Tibial nerve (tissue), 4 donors: ENCODE measurements around the gene RPS6KA5.

ENCODE experiments used
- EP300 ChIP-seq, 2 donors: sonication (generic); formaldehyde crosslinking; IDR thresholded peaks; one replicate each; pipeline ENCODE4 v1.6.1; 2017; ENCODE audit warnings: antibody characterized with exemption in 2 of 2, mild to moderate bottlenecking in 1 of 2
- TF ChIP-seq, protein P1 (sequence below), 5 experiments: fragments of 200-600 bp in 3 of 5; fragments of 450-650 bp in 2 of 5; sonication (generic) in 3 of 5; IDR thresholded peaks; one replicate each; pipeline ENCODE4 v1.5.1; 2016 to 2019; ENCODE audit warnings: antibody characterized with exemption in 5 of 5, mild to moderate bottlenecking in 3 of 5, moderate library complexity in 2 of 5

DNA sequence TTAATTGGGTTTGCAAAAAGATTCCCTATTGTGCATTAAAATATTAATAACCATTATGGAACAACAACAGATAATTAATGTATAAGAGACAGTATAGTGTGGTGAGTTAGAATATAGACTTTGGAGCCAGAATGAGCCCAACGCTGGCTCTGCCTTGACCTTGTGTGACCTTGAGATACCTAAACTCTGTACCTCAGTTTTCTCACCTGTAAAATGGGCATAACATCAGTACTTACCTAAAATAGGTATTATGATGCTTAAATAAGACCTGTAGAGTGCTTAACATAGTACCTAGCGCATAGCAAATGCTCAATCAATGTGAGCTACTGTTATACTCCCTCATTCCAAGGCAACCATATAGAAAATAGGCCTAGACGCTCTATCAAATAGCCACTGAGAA is 153.3 kb downstream of the RPS6KA5 start:
- TF ChIP-seq, protein P1, sequence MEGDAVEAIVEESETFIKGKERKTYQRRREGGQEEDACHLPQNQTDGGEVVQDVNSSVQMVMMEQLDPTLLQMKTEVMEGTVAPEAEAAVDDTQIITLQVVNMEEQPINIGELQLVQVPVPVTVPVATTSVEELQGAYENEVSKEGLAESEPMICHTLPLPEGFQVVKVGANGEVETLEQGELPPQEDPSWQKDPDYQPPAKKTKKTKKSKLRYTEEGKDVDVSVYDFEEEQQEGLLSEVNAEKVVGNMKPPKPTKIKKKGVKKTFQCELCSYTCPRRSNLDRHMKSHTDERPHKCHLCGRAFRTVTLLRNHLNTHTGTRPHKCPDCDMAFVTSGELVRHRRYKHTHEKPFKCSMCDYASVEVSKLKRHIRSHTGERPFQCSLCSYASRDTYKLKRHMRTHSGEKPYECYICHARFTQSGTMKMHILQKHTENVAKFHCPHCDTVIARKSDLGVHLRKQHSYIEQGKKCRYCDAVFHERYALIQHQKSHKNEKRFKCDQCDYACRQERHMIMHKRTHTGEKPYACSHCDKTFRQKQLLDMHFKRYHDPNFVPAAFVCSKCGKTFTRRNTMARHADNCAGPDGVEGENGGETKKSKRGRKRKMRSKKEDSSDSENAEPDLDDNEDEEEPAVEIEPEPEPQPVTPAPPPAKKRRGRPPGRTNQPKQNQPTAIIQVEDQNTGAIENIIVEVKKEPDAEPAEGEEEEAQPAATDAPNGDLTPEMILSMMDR (IDR thresholded peaks at IDR 0.05) = no peak
- TF ChIP-seq EP300 (IDR thresholded peaks at IDR 0.05) = no peak
